BLaER1 (cell line): ENCODE data around the gene ADGRE2.

Source experiments
- H3K27ac ChIP-seq: shearing (Covaris generic); formaldehyde crosslinking; 2 replicates; pipeline ENCODE4 v1.8.1; 2022
- H3K27me3 ChIP-seq: shearing (Covaris generic); formaldehyde crosslinking; 2 replicates; pipeline ENCODE4 v1.8.1; 2022
- H3K36me3 ChIP-seq: shearing (Covaris generic); formaldehyde crosslinking; 2 replicates; pipeline ENCODE4 v1.8.1; 2022
- H3K4me1 ChIP-seq: shearing (Covaris generic); formaldehyde crosslinking; 2 replicates; pipeline ENCODE4 v1.8.1; 2022
- H3K4me2 ChIP-seq: shearing (Covaris generic); formaldehyde crosslinking; 2 replicates; pipeline ENCODE4 v1.8.1; 2022
- H3K4me3 ChIP-seq: shearing (Covaris generic); formaldehyde crosslinking; 2 replicates; pipeline ENCODE4 v1.8.1; 2022
- H3K9ac ChIP-seq: shearing (Covaris generic); formaldehyde crosslinking; 2 replicates; pipeline ENCODE4 v1.8.1; 2022
- H3K9me3 ChIP-seq: shearing (Covaris generic); formaldehyde crosslinking; 2 replicates; pipeline ENCODE4 v1.8.1; 2022
- H4K20me1 ChIP-seq: shearing (Covaris generic); formaldehyde crosslinking; 2 replicates; pipeline ENCODE4 v1.8.1; 2022
- Cebpa-rat ChIP-seq: shearing (Covaris generic); IDR thresholded peaks from 2 replicates; pipeline ENCODE4 v1.8.1; 2022

Gene ADGRE2

DNA sequence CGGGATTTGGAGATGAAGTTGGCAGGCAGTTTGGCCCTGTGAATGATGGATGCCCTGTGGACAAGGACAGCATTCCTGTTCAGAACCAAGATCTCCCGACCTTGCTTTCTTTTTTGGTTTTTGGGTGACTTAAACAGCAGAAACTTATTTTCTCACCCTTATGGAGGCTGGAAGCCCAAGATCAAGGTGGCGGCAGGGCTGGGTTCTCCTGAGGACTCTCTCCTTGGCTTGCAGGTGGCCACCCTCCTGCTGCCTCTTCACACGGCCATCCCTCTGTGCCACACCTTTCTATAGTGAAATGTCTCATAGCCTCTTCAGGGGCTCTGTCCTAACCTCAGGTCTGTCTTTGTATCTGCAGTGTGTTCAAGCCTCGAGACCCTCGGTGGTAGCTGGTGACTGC lies 74.5 kb downstream of the ADGRE2 start:
- Histone ChIP-seq H3K4me3 (no peak overlapping the region), H3K9ac (no peak overlapping the region), H3K9me3 (peaks cover 41% of the 10 kb centered on the region), H3K27me3 (no peaks in the 10 kb centered on the region), H4K20me1 (no peaks in the 10 kb centered on the region), H3K27ac (no peak overlapping the region), H3K4me1 (no peaks in the 10 kb centered on the region), H3K4me2 (no peak overlapping the region), H3K36me3 (peaks cover 97% of the 10 kb centered on the region)
- no peak for TF ChIP-seq Cebpa-rat

DNA sequence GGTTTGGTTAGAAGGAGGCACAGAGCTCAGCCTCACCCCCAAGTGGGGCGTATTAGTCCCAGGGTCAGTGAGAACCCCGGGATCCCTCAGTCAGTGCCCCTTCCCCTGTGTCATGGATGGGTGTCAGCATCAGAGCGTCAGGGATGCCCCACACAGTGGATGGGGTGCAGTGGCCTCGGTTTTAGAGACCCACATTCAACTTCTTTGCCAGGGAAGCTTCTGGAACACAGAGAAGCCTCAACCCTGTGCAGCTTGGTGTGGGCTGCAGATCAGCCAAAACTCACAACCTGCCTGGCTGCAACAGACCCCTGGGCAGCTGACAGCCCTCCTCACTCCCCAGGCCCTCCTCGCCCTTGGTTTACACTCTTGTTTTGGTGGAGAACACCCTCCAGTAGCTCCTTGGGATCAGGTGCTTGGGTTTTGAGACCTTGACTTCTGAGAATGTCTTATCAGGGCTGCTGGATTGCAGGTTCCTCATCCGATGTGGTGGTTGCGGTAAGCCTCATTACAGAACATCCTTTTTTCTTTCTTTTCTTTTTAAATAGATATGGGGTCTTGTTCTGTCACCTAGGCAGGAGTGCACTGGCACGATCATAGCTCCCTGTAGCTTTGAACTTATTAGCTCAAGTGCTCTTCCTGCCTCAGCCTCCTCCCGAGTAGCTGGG lies 77.5 kb downstream of the ADGRE2 start:
- no peak for TF ChIP-seq Cebpa-rat
- Histone ChIP-seq H3K4me1 (no peaks in the 10 kb centered on the region), H3K9me3 (peaks cover 29% of the 10 kb centered on the region), H3K4me3 (no peak overlapping the region), H4K20me1 (no peaks in the 10 kb centered on the region), H3K27ac (no peak overlapping the region), H3K27me3 (no peaks in the 10 kb centered on the region), H3K36me3 (peaks cover 92% of the 10 kb centered on the region), H3K4me2 (no peak overlapping the region), H3K9ac (no peak overlapping the region)

DNA sequence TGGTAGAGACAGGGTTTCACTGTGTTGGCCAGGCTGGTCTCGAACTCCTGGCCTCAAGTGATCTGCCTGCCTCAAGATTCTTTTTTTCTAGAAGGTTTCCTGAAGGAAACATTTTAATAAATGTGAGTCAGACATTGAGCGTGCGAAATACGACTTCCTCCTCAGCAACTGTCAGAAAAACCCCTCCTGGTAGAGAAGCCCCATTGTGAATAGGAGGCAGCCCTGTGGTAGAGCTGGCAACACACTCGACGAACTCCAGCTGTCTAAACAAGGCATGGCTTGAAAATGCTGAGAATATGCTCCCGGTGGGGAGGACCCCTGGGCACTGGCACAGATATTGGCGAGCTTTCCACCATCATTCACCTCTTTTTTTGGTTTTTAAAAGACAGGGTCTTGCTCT lies 78.7 kb downstream of the ADGRE2 start:
- Histone ChIP-seq H3K27me3 (no peaks in the 10 kb centered on the region), H3K36me3 (peaks cover 92% of the 10 kb centered on the region), H4K20me1 (no peaks in the 10 kb centered on the region), H3K4me3 (no peak overlapping the region), H3K4me2 (no peak overlapping the region), H3K4me1 (no peaks in the 10 kb centered on the region), H3K9ac (no peak overlapping the region), H3K9me3 (peaks cover 29% of the 10 kb centered on the region), H3K27ac (no peak overlapping the region)
- TF ChIP-seq Cebpa-rat, result no peak

DNA sequence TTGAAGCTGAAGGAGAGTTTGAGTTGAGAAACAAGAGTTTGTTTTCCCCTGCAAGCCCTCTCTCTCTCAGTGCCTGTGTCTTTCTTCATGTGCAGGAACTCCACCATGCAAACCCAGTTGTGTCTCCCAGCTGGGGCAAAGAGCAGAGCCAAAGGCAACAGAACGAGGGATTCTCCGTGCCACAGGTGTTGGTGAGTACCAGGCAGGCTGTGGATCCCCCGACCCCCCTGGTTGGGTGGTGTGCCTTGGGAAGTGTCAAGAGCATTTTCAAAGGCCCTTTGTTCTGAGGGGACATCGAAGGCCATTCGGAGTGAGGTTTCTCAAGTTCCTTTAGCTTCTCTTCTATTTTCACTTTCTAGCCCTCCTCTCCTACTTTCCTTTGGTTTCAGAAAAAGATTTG lies 82.9 kb downstream of the ADGRE2 start:
- no peaks in the 10 kb centered on the region for H3K9me3 ChIP-seq
- H3K4me2 ChIP-seq, result no peak overlapping the region
- H3K9ac ChIP-seq, result no peak overlapping the region
- peaks cover 10% of the 10 kb centered on the region; the same call in 1 of the 2 replicates for H3K4me1 ChIP-seq
- H4K20me1 ChIP-seq, result no peaks in the 10 kb centered on the region
- no peak for TF ChIP-seq Cebpa-rat
- H3K4me3 ChIP-seq, result no peak overlapping the region
- no peaks in the 10 kb centered on the region for H3K27me3 ChIP-seq
- H3K36me3 ChIP-seq, result peaks cover 62% of the 10 kb centered on the region
- H3K27ac ChIP-seq, result no peak overlapping the region

DNA sequence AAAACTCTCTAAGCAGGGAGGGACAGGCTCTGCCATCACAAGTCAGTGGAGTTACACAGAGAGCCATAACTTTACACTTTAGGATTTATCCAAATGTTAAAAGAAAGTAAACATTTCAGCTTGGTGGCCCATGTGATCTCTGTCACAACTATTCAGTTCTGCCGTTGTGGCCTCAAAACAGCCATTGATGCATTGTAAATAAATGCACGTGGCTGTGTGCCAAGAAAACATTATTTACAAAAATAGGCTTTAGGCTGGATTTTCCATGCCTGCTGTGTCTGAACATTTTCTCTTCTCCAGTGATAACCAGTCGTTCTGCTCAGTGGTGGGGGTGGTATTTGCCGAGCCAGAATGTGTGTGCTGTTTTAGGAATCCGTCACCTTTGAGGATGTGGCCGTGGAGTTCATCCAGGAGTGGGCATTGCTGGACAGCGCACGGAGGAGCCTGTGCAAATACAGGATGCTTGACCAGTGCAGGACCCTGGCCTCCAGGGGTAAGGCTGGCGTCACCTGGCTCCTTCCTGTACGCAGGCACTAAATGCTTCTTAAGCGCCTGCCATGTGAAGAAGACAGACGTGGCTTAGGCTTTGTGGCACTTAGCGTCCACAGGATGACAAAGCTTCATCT lies 83.6 kb downstream of the ADGRE2 start:
- H4K20me1 ChIP-seq, result no peaks in the 10 kb centered on the region
- H3K4me1 ChIP-seq, result peaks cover 11% of the 10 kb centered on the region; the same call in 1 of the 2 replicates
- no peaks in the 10 kb centered on the region for H3K27me3 ChIP-seq
- H3K9me3 ChIP-seq, result no peaks in the 10 kb centered on the region
- no peak overlapping the region for H3K4me3 ChIP-seq
- H3K27ac ChIP-seq, result no peak overlapping the region
- no peak overlapping the region for H3K4me2 ChIP-seq
- TF ChIP-seq Cebpa-rat, result no peak
- H3K36me3 ChIP-seq, result peaks cover 55% of the 10 kb centered on the region
- no peak overlapping the region for H3K9ac ChIP-seq

DNA sequence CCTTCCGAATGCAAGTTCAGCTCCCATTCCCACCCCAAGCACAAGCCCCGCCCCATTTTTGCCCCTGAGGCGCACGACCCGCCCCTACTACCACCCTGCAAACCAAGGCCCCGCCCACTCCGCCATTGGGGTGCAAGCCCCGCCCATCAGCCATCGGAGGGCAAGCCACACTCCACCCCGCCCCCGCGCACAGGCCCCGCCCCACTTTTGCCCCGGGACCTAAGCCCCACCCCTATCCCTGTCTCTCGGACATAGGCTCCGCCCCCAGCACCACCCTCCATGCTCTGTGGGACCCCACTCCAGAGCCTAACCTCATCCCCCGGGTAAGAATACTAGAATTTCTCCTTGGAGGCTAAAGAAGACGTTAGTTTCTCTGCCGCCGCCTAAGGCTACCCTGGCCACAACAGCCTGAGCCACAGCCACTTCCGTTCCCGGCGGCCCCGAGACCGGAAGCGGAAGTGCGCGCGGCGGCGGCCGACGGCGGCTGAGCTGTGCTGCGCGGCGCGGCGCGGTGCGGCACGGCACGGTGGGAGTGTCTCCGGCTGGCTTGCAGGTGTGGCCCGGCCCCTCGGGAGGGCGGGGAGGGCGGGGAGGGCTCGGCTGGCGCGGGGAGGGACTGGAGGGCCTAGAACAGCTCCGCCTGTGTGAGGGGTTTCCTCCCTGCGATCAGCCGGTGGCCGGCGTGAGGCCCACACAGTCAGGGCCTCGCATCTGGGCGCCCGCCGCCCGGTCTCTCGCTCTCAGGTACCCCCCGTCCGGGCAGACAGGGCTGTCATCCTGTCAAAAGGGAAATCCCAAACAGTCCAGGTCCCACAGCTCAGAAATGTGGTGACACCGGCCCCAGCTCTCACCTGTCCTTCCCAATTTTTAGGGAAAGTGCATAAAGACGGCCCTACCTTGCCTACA lies 88.5 kb downstream of the ADGRE2 start, which contains the start of gene ZNF333:
ZNF333 (plus strand) TSS at position 451 of the 906 bp plus-strand sequence. CDS start 3,444 bp downstream, outside the sequence.
- Histone ChIP-seq H3K9ac (peak within 1 kb of the TSS; percentile 89), H3K9me3 (no peaks in the 10 kb centered on the region), H3K27ac (peak within 1 kb of the TSS; percentile 96), H3K27me3 (no peaks in the 10 kb centered on the region), H4K20me1 (no peaks in the 10 kb centered on the region), H3K4me1 (peaks cover 27% of the 10 kb centered on the region), H3K4me3 (peak within 1 kb of the TSS; percentile 81), H3K4me2 (peak within 1 kb of the TSS; percentile 92), H3K36me3 (peaks cover 13% of the 10 kb centered on the region)
- TF ChIP-seq Cebpa-rat, result no peak

DNA sequence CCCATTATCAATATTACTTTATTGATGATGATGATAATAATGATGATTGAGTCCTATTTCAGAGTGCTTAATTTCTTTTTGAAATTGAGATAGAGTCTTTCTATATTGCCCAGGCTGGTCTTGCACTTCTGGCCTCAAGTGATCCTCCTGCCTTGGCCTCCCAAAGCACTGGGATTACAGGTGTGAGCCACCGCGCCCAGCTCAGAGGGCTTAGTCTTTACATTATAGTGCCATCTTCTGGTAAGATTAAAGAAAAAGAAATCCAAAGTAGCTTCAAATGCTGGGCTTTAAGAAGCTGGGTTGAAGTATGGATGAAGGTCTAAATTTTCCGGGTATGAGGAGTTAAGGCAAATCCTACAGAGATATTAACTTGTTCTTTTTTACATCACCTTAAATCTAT lies 91.9 kb downstream of the ADGRE2 start:
- no peak for TF ChIP-seq Cebpa-rat
- Histone ChIP-seq H3K36me3 (no peaks in the 10 kb centered on the region), H3K4me1 (peaks cover 34% of the 10 kb centered on the region), H3K9ac (no peak overlapping the region), H3K9me3 (no peaks in the 10 kb centered on the region), H3K4me3 (no peak overlapping the region), H3K27me3 (no peaks in the 10 kb centered on the region), H3K4me2 (no peak overlapping the region), H3K27ac (no peak overlapping the region), H4K20me1 (no peaks in the 10 kb centered on the region)

DNA sequence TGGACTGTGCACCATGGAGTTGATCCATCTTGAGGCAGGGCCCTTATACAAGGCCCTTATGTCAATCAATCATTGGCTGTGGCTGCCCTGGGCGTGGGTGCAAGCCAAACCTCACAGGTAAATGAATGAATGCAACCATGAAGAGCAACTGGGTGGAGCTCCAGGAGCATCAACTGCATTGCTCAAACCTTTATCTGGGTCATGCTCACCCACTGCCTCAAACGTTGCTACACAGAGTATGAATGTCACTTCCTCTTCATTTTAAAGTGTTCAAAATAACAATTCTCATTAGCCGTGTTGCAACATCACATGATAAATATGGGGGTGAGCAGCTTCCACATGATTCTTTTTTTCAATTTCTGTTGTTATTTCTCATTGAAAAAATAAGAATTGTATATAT lies 94.9 kb downstream of the ADGRE2 start:
- no peaks in the 10 kb centered on the region for H3K27me3 ChIP-seq
- H3K4me3 ChIP-seq, result no peak overlapping the region
- H3K4me2 ChIP-seq, result 0 out of 2 replicates have a peak overlapping the region, but pooled peaks have one; percentile 34
- H3K36me3 ChIP-seq, result no peaks in the 10 kb centered on the region
- no peak overlapping the region for H3K27ac ChIP-seq
- peaks cover 13% of the 10 kb centered on the region for H3K4me1 ChIP-seq
- H3K9me3 ChIP-seq, result no peaks in the 10 kb centered on the region
- no peak for TF ChIP-seq Cebpa-rat
- no peaks in the 10 kb centered on the region for H4K20me1 ChIP-seq
- no peak overlapping the region for H3K9ac ChIP-seq
